Measurements from ENCODE around the gene SFXN5.

SFXN5 gene

GRCh38 chr2:73077424-73077795 lies 5.9 kb upstream of the SFXN5 start:
- DNase-seq (ENCODE audit: extremely low read depth, insufficient read length), result no peak
- no peaks in the 10 kb centered on the region for H3K36me3 ChIP-seq (ENCODE audit: control insufficient read depth, insufficient read depth, low read length)

GRCh38 chr2:73076701-73077423 lies 5.3 kb upstream of the SFXN5 start:
- H3K36me3 ChIP-seq (ENCODE audit: control insufficient read depth, insufficient read depth, low read length), result no peaks in the 10 kb centered on the region
- H3K27me3 ChIP-seq (replicated peaks; ENCODE audit: control insufficient read depth, insufficient read depth, low read length), result peaks cover 2% of the 10 kb centered on the region; the same call in 1 of the 2 replicates
- no peak for DNase-seq (ENCODE audit: extremely low read depth, insufficient read length)
- H3K4me3 ChIP-seq (replicated peaks; ENCODE audit: low read depth, low read length), result no peak overlapping the region
- no peak for TF ChIP-seq CTCF (IDR thresholded peaks at IDR 0.05; ENCODE audit: insufficient read depth, low read length, poor library complexity, severe bottlenecking)

More at GRCh38 chr2:73077424-73077795, 5.9 kb upstream of the SFXN5 start:
- H3K4me3 ChIP-seq (replicated peaks; ENCODE audit: low read depth, low read length), result no peak overlapping the region
- TF ChIP-seq CTCF (IDR thresholded peaks at IDR 0.05; ENCODE audit: insufficient read depth, low read length, poor library complexity, severe bottlenecking), result no peak
- peaks cover 2% of the 10 kb centered on the region; the same call in 1 of the 2 replicates for H3K27me3 ChIP-seq (replicated peaks; ENCODE audit: control insufficient read depth, insufficient read depth, low read length)

- TF ChIP-seq CTCF (IDR thresholded peaks at IDR 0.05; ENCODE audit: insufficient read depth, low read length, poor library complexity, severe bottlenecking), result no peak
- no peak for DNase-seq (ENCODE audit: extremely low read depth, insufficient read length)
- Histone ChIP-seq H3K4me3 (replicated peaks; ENCODE audit: low read depth, low read length) (no peak overlapping the region), H3K27me3 (replicated peaks; ENCODE audit: control insufficient read depth, insufficient read depth, low read length) (peaks cover 2% of the 10 kb centered on the region; the same call in 1 of the 2 replicates), H3K36me3 (ENCODE audit: control insufficient read depth, insufficient read depth, low read length) (no peaks in the 10 kb centered on the region)
Observed at GRCh38 chr2:73075477-73076373, 4.2 kb upstream of the SFXN5 start.

GRCh38 chr2:73074110-73075069 lies 2.9 kb upstream of the SFXN5 start:
- H3K4me3 ChIP-seq (replicated peaks; ENCODE audit: low read depth, low read length), result no peak overlapping the region
- DNase-seq (ENCODE audit: extremely low read depth, insufficient read length), result no peak
- H3K36me3 ChIP-seq (ENCODE audit: control insufficient read depth, insufficient read depth, low read length), result no peaks in the 10 kb centered on the region
- TF ChIP-seq CTCF (IDR thresholded peaks at IDR 0.05; ENCODE audit: insufficient read depth, low read length, poor library complexity, severe bottlenecking), result no peak
- peaks cover 2% of the 10 kb centered on the region; the same call in 1 of the 2 replicates for H3K27me3 ChIP-seq (replicated peaks; ENCODE audit: control insufficient read depth, insufficient read depth, low read length)

- no peak for DNase-seq (ENCODE audit: extremely low read depth, insufficient read length)
- H3K4me3 ChIP-seq (replicated peaks; ENCODE audit: low read depth, low read length), result peak overlapping the region; percentile 74
- no peaks in the 10 kb centered on the region; the same call in 1 of the 2 replicates for H3K27me3 ChIP-seq (replicated peaks; ENCODE audit: control insufficient read depth, insufficient read depth, low read length)
- H3K36me3 ChIP-seq (ENCODE audit: control insufficient read depth, insufficient read depth, low read length), result no peaks in the 10 kb centered on the region
- no peak for TF ChIP-seq CTCF (IDR thresholded peaks at IDR 0.05; ENCODE audit: insufficient read depth, low read length, poor library complexity, severe bottlenecking)
Observed at GRCh38 chr2:73072416-73072815, 904 bp upstream of the SFXN5 start.

Measured in GM06990 (cell line).